Measurements from ENCODE around the gene PDIA5.
"Not testable (repeated sequence)": the region's sequence is repeated elsewhere in the genome, so short reads cannot be mapped to it uniquely, and the experiment has no call there.

Gene PDIA5

GRCh38 chr3:123151853-123152420, 85.1 kb downstream of the PDIA5 start:
- not testable (repeated sequence) for DNase-seq

GRCh38 chr3:123152687-123153086, 85.9 kb downstream of the PDIA5 start:
- no peak for DNase-seq

DNA sequence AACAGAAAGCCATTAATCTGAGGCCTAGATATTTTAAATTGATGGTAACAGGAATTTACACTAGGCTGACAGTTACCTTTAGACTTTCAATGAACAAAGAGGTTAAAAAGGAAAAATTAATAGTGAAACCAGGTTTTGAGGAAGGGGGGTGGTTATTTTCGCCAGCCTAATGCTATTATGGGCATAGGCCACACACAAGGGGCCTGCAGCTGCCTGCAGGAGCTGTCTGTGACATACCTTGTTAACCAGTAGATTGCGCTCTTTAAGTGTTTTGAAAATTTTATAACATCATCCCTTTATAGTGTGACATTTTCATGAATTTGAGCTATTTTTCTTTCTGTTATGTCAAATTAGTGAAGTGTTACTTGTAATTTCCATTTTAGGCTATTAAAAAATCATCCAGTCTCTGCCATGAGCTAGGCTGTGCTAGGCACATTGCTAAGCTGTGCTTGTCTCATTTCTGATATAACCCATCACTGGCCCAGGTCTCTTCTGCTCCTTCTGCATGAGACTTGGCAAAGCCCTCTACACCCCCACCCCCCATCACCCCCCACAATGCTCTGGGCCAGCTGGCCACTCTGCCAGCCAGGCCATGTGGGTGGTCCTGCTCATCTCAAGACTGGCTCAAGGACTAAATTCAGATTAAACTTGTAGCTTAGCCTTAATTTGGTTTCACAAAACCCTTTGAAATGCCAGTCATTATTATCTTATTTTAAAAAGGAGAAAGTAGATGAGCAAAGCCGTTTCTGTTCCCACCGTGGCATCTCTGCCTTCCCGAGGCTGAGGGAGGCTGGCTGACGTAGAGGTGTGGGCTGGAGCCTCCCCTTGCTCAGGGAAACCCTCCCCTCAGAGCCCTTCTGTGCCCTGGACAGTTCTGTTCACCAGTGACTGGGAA, 86.5 kb downstream of the PDIA5 start:
- no peak for DNase-seq

GRCh38 chr3:123154020-123154985, 87.5 kb downstream of the PDIA5 start:
- no peak for DNase-seq

DNA sequence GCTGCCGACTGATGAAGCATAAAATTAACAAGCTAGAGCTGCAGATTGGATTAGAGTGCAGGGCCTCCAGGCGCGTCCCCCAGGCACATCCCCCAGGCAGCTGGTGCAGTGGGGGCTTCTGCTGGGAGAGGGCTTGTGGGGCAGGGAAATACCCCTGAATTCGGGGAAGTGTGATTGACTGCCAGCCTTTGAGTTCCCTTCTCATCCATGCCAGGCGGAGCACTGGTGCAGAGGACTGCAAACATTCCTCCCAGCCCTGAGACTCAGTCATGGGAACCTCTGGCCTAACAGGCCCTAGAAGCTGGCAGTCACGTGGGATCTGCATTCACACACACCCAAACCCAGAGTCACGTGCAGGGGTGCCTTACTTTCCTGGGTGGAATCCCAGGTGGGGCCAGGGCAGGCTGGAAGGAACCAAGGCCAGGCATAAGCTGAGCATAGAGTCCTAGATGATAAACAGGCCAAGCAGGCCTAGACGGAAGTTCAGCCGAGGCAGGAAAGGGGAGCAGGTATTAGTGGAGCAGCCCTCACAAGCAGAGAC, 88.7 kb downstream of the PDIA5 start:
- no peak for DNase-seq

DNA sequence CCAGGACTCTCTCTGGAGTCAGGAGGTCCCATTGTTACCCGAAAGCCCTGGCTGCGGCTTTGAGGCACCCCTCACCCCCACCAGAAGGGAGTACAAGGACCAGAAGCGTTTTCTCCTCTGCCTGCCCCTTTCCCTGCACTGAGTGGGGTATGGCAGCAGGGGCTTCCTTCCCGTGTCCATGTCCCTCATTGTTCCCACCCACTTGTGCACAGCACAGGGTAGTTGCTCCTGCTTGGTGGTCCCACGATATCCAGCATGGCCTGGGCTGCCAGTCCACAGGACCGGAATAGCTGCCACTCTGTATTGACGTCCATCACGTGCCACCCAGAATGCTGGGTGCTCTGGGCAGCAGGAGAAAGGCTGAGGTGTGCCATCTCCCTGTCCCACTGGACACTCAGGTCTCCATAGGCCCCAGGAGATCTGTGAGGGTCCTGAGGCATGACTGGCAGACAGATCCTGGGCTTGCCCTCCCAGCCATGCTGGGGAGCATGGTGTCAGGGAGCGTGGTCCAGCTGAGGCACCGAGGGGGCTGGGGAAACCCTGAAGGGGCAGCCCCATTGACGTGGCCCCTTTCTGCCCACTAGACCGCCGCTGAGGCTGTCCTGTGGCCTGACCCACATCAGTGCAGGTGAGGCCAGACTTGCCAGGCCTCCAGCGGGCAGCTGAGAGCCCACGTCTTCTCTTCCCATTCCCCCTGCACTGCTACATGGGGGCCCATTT, 89.6 kb downstream of the PDIA5 start:
- no peak for DNase-seq

DNA sequence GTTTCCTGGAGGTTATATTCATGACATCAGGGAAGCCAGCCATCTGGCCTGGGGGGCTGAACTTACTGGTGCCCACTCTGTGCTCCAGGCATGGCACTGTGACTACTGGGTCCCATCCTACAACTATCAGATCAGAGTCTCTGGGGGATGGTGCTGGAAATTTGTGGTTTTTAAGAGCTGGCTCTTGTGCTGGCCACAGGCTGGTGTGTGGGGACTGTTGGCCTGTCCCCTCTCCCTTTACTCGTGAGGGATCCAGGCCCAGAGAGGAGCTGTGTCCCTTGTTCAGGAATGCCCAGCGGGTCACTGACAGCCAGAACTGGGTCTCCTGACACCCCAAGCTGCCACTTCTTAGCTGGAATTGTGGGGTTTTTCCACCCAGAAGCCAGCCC, 90.4 kb downstream of the PDIA5 start:
- no peak for DNase-seq

DNA sequence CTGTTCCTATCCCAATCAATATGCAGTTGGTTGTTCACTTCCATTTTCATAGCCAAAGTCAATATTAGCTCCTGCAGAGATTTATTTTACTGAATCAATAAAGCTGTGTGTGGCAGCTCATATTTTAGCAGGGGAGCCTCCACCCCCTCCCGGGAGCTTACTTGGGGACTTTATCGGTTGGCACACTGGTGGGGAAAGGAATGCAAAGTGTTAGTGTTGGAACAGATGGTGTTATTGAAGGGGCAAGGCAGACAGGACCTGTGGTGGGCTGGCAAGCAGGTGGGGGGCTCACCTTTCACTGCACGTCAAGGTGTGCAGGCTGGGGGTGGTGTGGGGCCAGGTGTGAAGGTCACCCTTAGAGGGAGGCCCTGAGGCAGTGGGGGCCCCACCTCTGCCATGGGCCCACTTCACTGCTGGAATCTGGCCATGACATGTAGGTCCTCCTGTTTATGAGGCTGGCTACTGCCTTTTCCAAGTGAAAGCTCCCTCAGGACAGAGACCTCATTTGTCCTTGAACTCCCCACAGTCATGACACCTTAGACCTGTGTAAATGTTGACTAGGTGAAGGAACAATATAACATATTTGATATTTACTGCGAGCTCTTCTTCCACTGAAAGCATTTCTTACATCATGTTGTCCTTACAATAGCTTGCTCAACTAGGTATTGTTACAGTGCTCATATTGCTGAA, 90.9 kb downstream of the PDIA5 start:
- DNase-seq: no peak

DNA sequence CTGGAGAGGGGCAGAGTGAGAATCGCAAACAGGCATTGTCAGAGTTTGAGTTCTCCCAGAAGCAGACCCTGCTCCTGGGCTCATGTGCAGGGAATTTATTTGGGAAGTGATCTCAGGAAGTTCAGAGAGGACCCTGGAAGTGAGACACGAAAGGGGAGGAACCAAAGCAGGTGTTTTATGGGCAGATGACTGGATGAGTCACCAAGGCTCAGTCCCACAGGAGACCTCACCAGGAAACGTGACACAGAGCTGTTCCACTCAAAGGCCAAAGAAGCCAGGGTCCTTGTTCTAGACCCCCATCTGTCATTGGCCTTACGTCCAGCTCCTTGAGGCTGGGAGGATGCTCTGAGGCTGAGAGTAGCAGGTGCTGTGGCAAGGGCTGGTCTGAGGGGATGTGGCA, 91.5 kb downstream of the PDIA5 start:
- no peak for DNase-seq

DNA sequence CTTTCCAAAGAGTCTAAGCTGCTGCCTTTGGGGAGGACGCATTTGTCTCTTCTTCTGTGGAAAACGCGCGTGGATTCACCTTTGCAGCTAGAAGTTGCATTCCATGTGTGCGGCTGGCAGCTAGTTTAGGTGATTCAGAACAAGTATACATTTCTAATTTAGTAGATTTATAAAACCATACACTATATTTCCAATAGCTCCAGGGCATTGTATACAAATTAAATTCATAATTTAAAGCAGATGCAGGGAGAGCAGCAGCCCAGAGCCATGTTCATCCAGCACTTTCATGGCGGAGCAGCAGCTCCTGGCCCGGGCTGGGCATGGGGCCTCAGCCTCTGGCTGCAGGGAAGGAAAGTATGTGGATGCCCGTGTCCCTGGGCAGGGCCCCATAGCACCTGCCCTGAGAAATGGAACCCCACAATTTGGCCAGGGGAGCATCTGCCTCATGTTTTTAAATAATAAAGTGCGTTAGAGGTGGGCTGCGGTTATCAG, 92.1 kb downstream of the PDIA5 start:
- no peak for DNase-seq

GRCh38 chr3:123159926-123160635, 93.3 kb downstream of the PDIA5 start:
- no peak for DNase-seq

DNA sequence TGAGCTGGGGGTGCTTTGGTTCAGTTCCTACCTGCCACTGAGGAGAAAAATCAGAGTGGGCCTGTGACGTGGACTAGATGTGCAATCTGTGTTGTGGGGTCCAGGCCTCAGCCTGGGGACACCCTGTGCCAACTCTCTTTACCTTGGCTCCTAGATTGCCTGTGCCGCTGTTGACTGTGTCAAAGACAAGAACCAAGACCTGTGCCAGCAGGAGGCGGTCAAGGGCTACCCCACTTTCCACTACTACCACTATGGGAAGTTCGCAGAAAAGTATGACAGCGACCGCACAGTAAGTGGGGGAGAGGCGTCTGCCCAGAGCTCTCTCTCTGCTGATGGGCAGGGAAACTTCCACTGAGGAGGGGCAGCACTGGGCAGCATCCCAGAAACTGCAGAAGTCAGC, 94.3 kb downstream of the PDIA5 start:
- DNase-seq: no peak

DNA sequence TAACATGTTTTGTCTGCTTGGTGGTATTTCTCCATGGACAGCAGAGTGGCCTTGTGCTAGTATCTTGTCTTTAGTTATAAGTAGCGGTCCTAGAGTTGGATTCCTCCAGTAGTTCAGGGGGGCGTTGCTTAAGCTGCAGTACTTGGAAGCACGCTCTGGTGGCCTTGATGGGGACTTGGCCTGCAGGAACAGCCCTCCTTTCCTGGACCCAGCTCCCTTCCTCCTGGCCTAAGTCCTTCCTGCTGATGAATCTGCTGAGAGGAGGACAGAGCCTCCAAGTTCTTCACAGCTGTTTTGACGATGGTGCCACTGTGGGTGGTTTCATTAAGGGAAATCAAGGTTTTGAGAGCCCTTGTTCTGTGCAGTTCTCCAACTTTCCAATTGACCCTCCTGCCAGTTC, 96.3 kb downstream of the PDIA5 start:
- DNase-seq: no peak

DNA sequence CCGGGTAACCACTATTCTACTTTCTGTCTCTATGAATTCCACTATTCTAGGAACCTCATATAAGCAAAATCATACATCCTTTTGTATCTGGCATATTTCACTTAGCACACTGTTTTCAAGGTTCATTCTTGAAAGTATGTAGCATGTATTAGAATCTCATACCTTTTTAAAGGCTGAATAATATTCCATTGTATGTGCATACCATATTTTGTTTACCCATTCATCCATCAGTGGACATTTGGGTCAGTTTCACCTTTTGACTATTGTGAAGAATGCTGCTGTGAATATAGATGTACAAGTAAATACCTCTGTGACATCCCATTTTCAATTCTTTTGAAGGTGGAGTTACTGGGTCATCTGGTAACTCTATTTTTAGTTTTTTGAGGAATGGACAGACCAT, 98.3 kb downstream of the PDIA5 start:
- no peak for DNase-seq

DNA sequence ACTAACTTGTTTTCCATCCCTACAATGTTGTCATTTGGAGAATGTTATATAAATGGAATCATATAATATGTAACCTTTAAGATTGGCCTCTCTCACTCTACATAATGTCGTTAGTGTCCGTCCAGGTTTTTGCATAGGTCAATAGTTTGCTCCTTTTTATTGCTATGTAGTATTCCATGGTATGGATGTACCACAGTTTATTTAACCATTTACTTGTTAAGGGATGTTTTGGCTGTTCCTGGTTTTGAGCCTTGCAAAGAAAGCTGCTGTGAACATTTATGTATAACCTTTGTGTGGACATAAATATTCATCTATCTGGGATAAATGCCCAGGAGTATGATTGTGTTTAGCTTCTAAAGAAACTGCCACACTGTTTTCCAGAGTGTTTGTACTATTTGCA, 100.9 kb downstream of the PDIA5 start:
- DNase-seq: no peak

DNA sequence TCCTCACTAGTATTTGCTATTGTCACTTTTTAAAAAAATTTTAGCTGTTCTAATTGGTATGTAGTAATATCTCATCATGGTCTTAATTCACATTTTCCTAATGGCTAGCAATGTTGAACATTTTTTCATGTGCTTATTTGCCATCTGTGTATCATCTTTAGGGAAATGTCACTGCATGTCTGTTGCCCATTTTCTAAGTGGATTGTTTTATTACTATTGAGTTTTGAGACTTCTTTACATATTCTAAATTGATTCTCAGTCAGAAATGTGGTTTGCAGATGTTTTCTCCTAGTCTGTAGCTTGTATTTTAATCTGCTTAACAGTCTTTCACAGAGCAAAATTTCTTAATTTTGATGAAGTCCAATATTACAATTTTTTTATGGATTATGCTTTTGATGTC, 101.3 kb downstream of the PDIA5 start:
- DNase-seq: no peak

- no peak for DNase-seq
These were observed 101.8 kb downstream of the PDIA5 start for GRCh38 chr3:123168605-123169004.

GRCh38 chr3:123169492-123169929, 102.7 kb downstream of the PDIA5 start:
- DNase-seq: no peak

DNA sequence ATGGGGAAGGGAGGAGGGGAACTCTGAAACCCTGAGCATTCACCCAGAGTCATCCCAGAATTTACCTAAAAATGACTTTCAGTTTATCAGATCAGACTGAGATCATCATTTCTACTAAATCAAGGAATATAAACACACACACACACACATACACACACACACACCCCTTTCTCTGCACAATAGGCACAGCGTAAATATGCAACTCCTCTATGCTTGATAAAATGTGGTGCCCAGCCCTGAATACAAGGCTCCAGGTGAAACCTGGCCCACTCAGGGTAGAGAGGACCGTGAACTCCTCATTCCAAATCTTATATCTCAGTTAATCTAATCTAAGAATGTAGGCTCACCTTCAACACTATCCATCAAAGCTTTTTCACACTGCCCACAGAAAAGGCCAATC, 103.1 kb downstream of the PDIA5 start:
- DNase-seq: no peak

DNA sequence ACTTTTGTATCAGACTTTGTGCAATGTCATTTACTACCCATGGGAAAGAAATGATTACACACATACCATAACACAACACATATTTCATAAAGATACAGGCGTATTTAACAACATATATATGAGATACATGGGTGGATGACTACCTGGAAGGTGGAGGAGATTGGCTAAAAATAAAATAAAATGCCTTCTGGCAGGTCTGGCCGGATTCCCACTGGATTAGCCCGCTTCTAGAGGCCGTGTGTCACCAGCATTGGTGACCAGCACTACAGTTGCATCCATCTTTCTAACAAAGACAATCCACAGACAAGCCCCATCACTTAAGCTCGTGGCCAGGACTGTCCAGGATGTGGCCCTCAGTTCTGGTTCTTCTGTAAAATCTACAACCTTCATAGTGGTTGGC, 114.0 kb downstream of the PDIA5 start:
- no peak for DNase-seq

GRCh38 chr3:123186695-123187094, 119.9 kb downstream of the PDIA5 start:
- no peak for DNase-seq
